ENCODE results near the gene NIPAL3.
A peak's percentile ranks its signal among the peaks of the same experiment; 100 is the strongest.

NIPAL3 gene

GRCh38 chr1:24392604-24392946, 23.0 kb upstream of the NIPAL3 start:
- TF ChIP-seq POLR2AphosphoS5 (IDR thresholded peaks at IDR 0.05; ENCODE audit: low read depth, low read length) (no peak), TAF1 (IDR thresholded peaks at IDR 0.05; ENCODE audit: borderline replicate concordance, low read depth, low read length) (no peak), POLR2A (IDR thresholded peaks at IDR 0.05; ENCODE audit: low read depth, low read length) (no peak; the same call in 1 of the 2 replicates)
- peak; percentile 46 for FAIRE-seq

DNA sequence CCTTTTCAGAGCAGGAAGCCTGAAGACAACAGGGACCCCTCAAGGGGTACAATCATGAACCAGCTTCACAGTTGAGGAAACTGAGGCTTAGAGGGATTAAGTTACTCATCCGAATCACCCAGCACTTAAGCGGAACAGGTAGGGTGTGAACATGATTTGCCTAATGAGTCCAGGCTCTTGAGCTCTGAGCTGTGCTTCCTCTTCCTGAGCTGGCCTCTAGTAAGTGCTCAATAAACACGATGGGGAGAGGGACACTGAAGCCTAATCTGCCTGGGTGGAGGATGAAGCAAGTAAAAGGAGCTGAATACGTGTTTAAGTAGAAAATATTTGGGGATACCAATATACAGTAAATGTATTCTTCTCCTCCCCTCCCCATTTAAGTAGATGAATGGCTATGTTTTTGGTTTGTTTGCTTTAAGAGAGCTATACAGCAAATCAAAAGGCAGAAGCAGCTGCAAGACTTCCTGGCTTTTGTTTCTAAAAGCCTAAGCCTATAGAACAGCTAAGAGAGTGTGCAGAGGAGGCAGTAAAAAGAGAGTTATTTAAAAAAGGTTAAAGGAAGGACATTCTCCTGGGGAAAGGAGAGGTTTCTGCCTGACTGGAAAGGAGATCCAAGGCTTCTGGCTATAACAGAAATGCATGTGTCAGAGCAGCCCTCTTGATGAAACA, 22.5 kb upstream of the NIPAL3 start:
- TF ChIP-seq TAF1 (IDR thresholded peaks at IDR 0.05; ENCODE audit: borderline replicate concordance, low read depth, low read length) (no peak), POLR2AphosphoS5 (IDR thresholded peaks at IDR 0.05; ENCODE audit: low read depth, low read length) (no peak), POLR2A (IDR thresholded peaks at IDR 0.05; ENCODE audit: low read depth, low read length) (no peak)
- DNase-seq (ENCODE audit: insufficient read length) (no peak), FAIRE-seq (peak; percentile 83)

More at GRCh38 chr1:24392604-24392946, 23.0 kb upstream of the NIPAL3 start:
- DNase-seq (ENCODE audit: insufficient read length) = no peak

DNA sequence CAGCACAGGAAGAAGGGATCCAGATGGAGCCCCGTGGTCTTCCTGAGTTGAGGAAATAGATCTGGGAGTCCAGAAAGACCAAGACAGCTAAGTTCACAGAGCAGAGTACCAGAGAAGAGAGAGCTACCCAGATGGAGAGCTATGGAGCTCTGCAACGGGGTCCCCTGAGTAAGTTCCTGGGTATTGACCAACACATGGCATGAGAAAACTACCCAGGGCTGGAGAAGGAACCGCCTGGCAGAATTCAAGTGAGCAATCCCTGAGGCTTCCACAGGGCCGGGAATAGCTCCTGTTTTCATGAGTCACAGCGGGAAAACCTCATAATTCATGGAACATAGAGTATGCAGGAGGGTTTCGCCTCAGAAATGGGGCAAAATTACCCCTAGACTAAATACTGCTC, 21.7 kb upstream of the NIPAL3 start:
- TF ChIP-seq POLR2A (IDR thresholded peaks at IDR 0.05; ENCODE audit: low read depth, low read length) = no peak
- TF ChIP-seq POLR2AphosphoS5 (IDR thresholded peaks at IDR 0.05; ENCODE audit: low read depth, low read length) = no peak
- TF ChIP-seq TAF1 (IDR thresholded peaks at IDR 0.05; ENCODE audit: borderline replicate concordance, low read depth, low read length) = no peak
- no peak for FAIRE-seq
- no peak for DNase-seq (ENCODE audit: insufficient read length)

DNA sequence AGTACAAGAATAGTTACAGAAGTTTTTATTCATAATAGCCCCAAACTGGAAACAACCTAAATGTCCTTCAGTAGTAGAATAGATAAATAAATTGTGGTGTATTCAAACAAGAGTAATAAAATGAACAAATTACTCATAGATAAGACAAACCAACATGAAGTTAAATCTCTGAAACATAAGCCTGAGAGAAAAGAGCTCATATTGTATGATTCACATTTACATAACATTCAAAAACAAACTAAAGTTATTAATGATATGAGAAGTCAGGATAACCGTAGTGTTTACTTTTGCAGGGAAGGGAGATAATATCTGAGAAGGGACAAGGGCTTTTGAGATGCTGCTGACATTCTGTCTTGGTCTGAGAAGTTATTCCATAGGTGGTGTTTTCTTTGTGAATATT, 15.5 kb upstream of the NIPAL3 start:
- FAIRE-seq = no peak
- TF ChIP-seq POLR2A (IDR thresholded peaks at IDR 0.05; ENCODE audit: low read depth, low read length) (no peak), TAF1 (IDR thresholded peaks at IDR 0.05; ENCODE audit: borderline replicate concordance, low read depth, low read length) (no peak), POLR2AphosphoS5 (IDR thresholded peaks at IDR 0.05; ENCODE audit: low read depth, low read length) (no peak)

DNA sequence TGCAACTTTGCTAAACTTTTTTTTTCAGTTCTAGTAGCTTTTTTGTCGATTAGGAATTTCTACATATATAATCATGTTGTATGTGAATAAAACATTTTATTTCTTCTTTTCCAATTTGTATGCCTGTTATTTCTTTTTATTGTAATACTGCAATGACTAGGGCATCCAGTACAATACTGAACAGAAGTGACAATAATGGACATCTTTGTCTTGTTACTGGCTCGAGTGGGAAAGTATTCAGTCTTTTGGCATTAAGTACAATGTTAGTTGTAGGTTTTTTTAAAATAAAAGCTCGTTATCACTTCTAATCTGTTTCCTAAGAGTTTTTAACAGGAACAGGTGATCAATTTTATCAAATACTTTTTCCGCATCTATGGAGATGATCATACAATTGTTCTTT, 11.8 kb upstream of the NIPAL3 start:
- DNase-seq (ENCODE audit: insufficient read length) = no peak
- FAIRE-seq = no peak
- no peak for TF ChIP-seq TAF1 (IDR thresholded peaks at IDR 0.05; ENCODE audit: borderline replicate concordance, low read depth, low read length)
- no peak for TF ChIP-seq POLR2AphosphoS5 (IDR thresholded peaks at IDR 0.05; ENCODE audit: low read depth, low read length)
- no peak for TF ChIP-seq POLR2A (IDR thresholded peaks at IDR 0.05; ENCODE audit: low read depth, low read length)

More for the DNA sequence above, 15.5 kb upstream of the NIPAL3 start:
- no peak for DNase-seq (ENCODE audit: insufficient read length)

DNA sequence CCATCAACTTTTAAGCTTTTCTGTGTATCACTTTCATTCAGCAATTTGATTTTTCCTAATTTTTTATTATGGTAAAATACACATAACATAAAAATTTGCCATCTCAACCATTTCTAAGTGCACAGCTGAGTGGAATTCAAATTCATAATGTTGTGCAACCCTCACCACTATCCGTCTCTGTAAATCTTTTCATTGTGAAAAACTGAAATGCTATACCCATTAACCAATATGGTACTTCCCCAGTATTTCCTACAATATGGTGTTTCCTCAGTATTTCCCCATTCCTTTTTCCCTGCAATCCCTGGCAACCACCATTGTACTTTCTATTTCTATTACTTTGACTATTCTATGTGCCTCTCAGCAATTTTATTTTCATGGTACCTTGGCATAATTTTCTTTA, 8.8 kb upstream of the NIPAL3 start:
- no peak for TF ChIP-seq TAF1 (IDR thresholded peaks at IDR 0.05; ENCODE audit: borderline replicate concordance, low read depth, low read length)
- TF ChIP-seq POLR2A (IDR thresholded peaks at IDR 0.05; ENCODE audit: low read depth, low read length) = no peak
- TF ChIP-seq POLR2AphosphoS5 (IDR thresholded peaks at IDR 0.05; ENCODE audit: low read depth, low read length) = no peak
- DNase-seq (ENCODE audit: insufficient read length) (no peak), FAIRE-seq (no peak)

GRCh38 chr1:24409535-24409934, 6.1 kb upstream of the NIPAL3 start:
- FAIRE-seq = no peak
- DNase-seq (ENCODE audit: insufficient read length) = no peak
- TF ChIP-seq POLR2A (IDR thresholded peaks at IDR 0.05; ENCODE audit: low read depth, low read length) (no peak), POLR2AphosphoS5 (IDR thresholded peaks at IDR 0.05; ENCODE audit: low read depth, low read length) (no peak), TAF1 (IDR thresholded peaks at IDR 0.05; ENCODE audit: borderline replicate concordance, low read depth, low read length) (no peak)

- no peak for FAIRE-seq
- no peak for DNase-seq (ENCODE audit: insufficient read length)
Observed at GRCh38 chr1:24410750-24411149, 4.9 kb upstream of the NIPAL3 start.

DNA sequence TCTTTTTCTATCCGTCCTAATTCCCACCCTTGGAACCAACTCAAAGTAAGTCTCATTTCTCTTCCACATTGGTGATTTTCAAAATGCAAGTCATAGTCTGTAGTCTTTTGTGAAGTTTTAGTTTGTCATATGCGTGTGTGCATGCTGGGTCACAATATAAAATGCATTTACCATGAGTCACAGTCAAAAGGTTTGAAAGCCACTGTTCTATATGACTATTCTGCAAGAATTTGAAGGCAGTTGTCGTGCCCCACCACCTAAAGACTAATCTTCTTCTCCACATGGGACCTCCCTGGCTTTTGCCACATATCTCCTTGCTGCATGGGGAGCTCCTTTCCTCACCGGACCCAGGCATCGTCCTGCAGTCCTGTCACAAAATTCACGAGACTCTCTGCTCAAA, 3.6 kb upstream of the NIPAL3 start:
- no peak for DNase-seq (ENCODE audit: insufficient read length)
- TF ChIP-seq POLR2A (IDR thresholded peaks at IDR 0.05; ENCODE audit: low read depth, low read length) = no peak
- TF ChIP-seq POLR2AphosphoS5 (IDR thresholded peaks at IDR 0.05; ENCODE audit: low read depth, low read length) = no peak
- TF ChIP-seq TAF1 (IDR thresholded peaks at IDR 0.05; ENCODE audit: borderline replicate concordance, low read depth, low read length) = no peak
- FAIRE-seq = no peak

More at GRCh38 chr1:24410750-24411149, 4.9 kb upstream of the NIPAL3 start:
- no peak for TF ChIP-seq TAF1 (IDR thresholded peaks at IDR 0.05; ENCODE audit: borderline replicate concordance, low read depth, low read length)
- TF ChIP-seq POLR2A (IDR thresholded peaks at IDR 0.05; ENCODE audit: low read depth, low read length) = no peak
- no peak for TF ChIP-seq POLR2AphosphoS5 (IDR thresholded peaks at IDR 0.05; ENCODE audit: low read depth, low read length)

DNA sequence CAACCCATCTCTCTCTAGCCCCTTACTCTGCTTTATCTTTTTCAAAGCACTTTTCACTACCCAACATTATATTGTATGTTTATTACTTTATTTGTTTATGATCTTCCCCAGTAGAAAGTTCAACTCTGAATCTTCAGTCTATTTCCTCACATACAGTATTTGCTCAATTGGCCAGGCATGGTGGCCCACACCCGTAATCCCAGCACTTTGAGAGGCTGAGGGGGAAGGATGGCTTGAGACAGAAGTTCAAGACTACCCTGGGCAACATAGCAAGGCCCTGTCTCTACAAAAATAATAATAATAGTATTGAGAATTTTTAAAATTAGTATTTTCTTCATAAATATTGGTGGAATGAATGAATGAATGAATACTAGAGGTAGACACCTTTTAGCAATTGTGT, 3.2 kb upstream of the NIPAL3 start:
- no peak for DNase-seq (ENCODE audit: insufficient read length)
- no peak for FAIRE-seq
- TF ChIP-seq POLR2A (IDR thresholded peaks at IDR 0.05; ENCODE audit: low read depth, low read length) = no peak

DNA sequence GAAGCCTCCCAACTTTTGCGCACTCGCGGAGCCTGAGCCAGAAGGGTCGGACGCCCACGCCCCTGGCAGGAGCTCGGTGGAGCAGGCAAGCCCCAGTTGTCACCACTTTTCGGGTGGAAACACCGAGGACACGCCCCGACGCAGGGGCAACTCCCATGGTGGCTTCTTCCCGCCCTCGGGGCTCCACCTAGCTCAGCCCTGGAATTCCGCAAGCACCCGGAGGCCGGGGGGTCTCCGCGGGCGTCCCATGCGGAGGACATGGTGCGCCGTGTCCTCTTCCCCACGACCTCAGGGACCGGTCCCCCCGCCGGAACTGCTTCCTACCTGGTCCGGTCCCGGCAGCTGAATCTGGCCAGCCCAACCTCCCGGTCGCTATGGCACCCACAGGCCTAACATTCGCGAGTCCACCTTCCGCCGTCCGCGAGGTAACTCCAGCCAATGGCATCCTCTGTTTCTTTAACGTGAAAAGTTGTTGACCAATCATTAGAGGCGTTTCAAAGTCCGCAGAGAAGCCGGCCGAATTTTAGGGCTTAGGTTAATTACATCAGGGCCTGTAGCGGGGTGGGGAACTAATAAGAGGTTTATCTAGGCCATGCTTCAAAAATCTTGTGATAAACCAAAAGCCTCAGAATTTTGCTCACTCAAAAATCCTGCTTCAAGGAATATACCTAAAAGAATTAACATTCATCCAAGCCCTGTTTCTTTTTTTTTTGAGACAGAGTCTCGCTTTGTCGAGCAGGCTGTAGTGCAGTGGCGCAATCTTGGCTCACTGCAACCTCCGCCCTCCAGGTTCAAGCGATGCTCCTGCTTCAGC, 2.0 kb upstream of the NIPAL3 start, which contains the start of gene STPG1:
Gene STPG1, minus strand, starts transcription at position 433 of the 814 bp plus-strand sequence. CDS start 12,394 bp downstream, outside the sequence.
- TF ChIP-seq POLR2AphosphoS5 (IDR thresholded peaks at IDR 0.05; ENCODE audit: low read depth, low read length) (no peak), POLR2A (IDR thresholded peaks at IDR 0.05; ENCODE audit: low read depth, low read length) (peak; percentile 35; the same call in 1 of the 2 replicates), TAF1 (IDR thresholded peaks at IDR 0.05; ENCODE audit: borderline replicate concordance, low read depth, low read length) (no peak)
- FAIRE-seq = peak; percentile 91
- peak; percentile 82 for DNase-seq (ENCODE audit: insufficient read length)
